Body of pancreas (tissue), 4 donors: Measurements from ENCODE around the gene XRCC5. TPM values are rescaled to one million over a fixed set of nuclear protein-coding genes. Genes with fewer than 3 reads are reported as not detected.

Source experiments
- ATAC-seq: fragments of 150-250 bp; one replicate; pipeline ENCODE4 v1.9.1; 2016
- DNase-seq, 4 donors: peaks; one replicate each; pipeline ENCODE4 v3.0.0-alpha.2; 2019
- H3K27ac ChIP-seq, 4 donors: fragments of 200-600 bp; sonication (generic); 1 replicate in 3 of 4; 2 replicates in 1 of 4; pipeline versions ENCODE4 v1.5.1 to v1.6.1; 2016 to 2019; ENCODE audit warnings: mild to moderate bottlenecking in 1 of 4, mixed read lengths in 1 of 4, moderate library complexity in 1 of 4
- H3K27me3 ChIP-seq, 2 donors: fragments of 200-600 bp; sonication (generic); one replicate each; pipeline ENCODE4 v1.6.0; 2016; ENCODE audit warnings: mild to moderate bottlenecking in 1 of 2
- H3K36me3 ChIP-seq, 2 donors: fragments of 200-600 bp; sonication (generic); replicated peaks in 1 of 2; 2 replicates each; pipeline ENCODE4 v1.5.1; 2016; ENCODE audit warnings: low read depth in 2 of 2; ENCODE audit not compliant: insufficient read depth in 1 of 2
- H3K4me1 ChIP-seq: fragments of 200-600 bp; sonication (generic); one replicate; pipeline ENCODE4 v1.6.0; 2016
- H3K4me3 ChIP-seq, 2 donors: fragments of 200-600 bp; sonication (generic); 1 replicate in 1 of 2; 2 replicates in 1 of 2; pipeline ENCODE4 v1.5.1; 2016 to 2019
- H3K9me3 ChIP-seq, 3 donors: fragments of 200-600 bp; sonication (generic); 1 replicate in 2 of 3; 2 replicates in 1 of 3; pipeline ENCODE4 v1.5.1; 2016
- CTCF ChIP-seq, 7 experiments: fragments of 450-650 bp in 4 of 7; fragments of 200-600 bp in 3 of 7; sonication (generic) in 3 of 7; IDR thresholded peaks; one replicate each; pipeline ENCODE4 v1.5.1; 2016 to 2019; ENCODE audit warnings: antibody characterized with exemption in 7 of 7
- POLR2A ChIP-seq, 3 donors: fragments of 450-650 bp; IDR thresholded peaks; one replicate each; pipeline ENCODE4 v1.6.1; 2016; ENCODE audit warnings: antibody characterized with exemption in 3 of 3, mild to moderate bottlenecking in 2 of 3
- WGBS, 2 donors: methylation state at CpG; one replicate each; pipeline ENCODE4 v1.1.5; 2017; 5-methylcytosine and 5-hydroxymethylcytosine counted together
- intact Hi-C: fragments of 100-400 bp; cut with DNase I; formaldehyde crosslinking; loops from one replicate; pipeline ENCODE4 v1.15.1; 2023
- total RNA-seq, 2 donors: library from RNA; depleted of rRNA; stranded (reverse); fragments of >200 nt; gene quantifications; one replicate each; pipeline ENCODE4 v1.1.0, GENCODE V29; 2016

The XRCC5 gene
- total RNA-seq, 2 donors from 2014 or later: 74.2 to 74.7 TPM

- Histone ChIP-seq H3K36me3 (no peaks in the 10 kb centered on the region), H3K27ac (no peak overlapping the region), H3K4me1 (peaks cover 20% of the 10 kb centered on the region), H3K4me3 (no peak overlapping the region), H3K27me3 (no peaks in the 10 kb centered on the region), H3K9me3 (no peaks in the 10 kb centered on the region)
- TF ChIP-seq POLR2A (IDR thresholded peaks at IDR 0.05): no peak
- no peak for TF ChIP-seq CTCF (IDR thresholded peaks at IDR 0.05)
- intact Hi-C loops: no loop called here
- ATAC-seq (no peak), DNase-seq (no peak)
- 75 to 83% methylated on average over 11 of the region's 11 CpGs for WGBS, 2 donors
Observed at GRCh38 chr2:216083464-216084281, 25.5 kb upstream of the XRCC5 start.

GRCh38 chr2:216084547-216084946, 24.6 kb upstream of the XRCC5 start:
- ATAC-seq (no peak), DNase-seq (no peak)
- intact Hi-C loops: no loop called here
- Histone ChIP-seq H3K9me3 (no peaks in the 10 kb centered on the region), H3K4me1 (peaks cover 18% of the 10 kb centered on the region), H3K4me3 (no peak overlapping the region), H3K27ac (no peak overlapping the region), H3K27me3 (no peaks in the 10 kb centered on the region), H3K36me3 (no peaks in the 10 kb centered on the region)
- WGBS, 2 donors: 68 to 83% methylated on average over 3 of the region's 3 CpGs
- TF ChIP-seq POLR2A (IDR thresholded peaks at IDR 0.05): no peak
- no peak for TF ChIP-seq CTCF (IDR thresholded peaks at IDR 0.05)

GRCh38 chr2:216086207-216086893, 22.8 kb upstream of the XRCC5 start:
- no peaks in the 10 kb centered on the region for H3K27me3 ChIP-seq
- ATAC-seq (no peak), DNase-seq (no peak)
- WGBS, 2 donors: 41 to 50% methylated on average over 2 of the region's 2 CpGs
- peaks cover 10% of the 10 kb centered on the region for H3K4me1 ChIP-seq
- no peak overlapping the region for H3K27ac ChIP-seq
- H3K4me3 ChIP-seq: no peak overlapping the region
- H3K9me3 ChIP-seq: no peaks in the 10 kb centered on the region
- intact Hi-C loops: no loop called here
- TF ChIP-seq POLR2A (IDR thresholded peaks at IDR 0.05): no peak
- TF ChIP-seq CTCF (IDR thresholded peaks at IDR 0.05): no peak
- no peaks in the 10 kb centered on the region for H3K36me3 ChIP-seq

- Histone ChIP-seq H3K27me3 (no peaks in the 10 kb centered on the region), H3K36me3 (no peaks in the 10 kb centered on the region), H3K27ac (no peak overlapping the region), H3K4me3 (no peak overlapping the region), H3K4me1 (no peaks in the 10 kb centered on the region), H3K9me3 (no peaks in the 10 kb centered on the region)
- DNase-seq (no peak), ATAC-seq (no peak)
- TF ChIP-seq POLR2A (IDR thresholded peaks at IDR 0.05) (no peak), CTCF (IDR thresholded peaks at IDR 0.05) (no peak)
- WGBS, 2 donors: 80 to 84% methylated on average over 1 of the region's 1 CpG
- intact Hi-C loops: no loop called here
Observed at GRCh38 chr2:216090369-216090786, 18.8 kb upstream of the XRCC5 start.
